ENCODE data around the gene NDFIP2.

NDFIP2 gene, protein sequence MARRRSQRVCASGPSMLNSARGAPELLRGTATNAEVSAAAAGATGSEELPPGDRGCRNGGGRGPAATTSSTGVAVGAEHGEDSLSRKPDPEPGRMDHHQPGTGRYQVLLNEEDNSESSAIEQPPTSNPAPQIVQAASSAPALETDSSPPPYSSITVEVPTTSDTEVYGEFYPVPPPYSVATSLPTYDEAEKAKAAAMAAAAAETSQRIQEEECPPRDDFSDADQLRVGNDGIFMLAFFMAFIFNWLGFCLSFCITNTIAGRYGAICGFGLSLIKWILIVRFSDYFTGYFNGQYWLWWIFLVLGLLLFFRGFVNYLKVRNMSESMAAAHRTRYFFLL

GRCh38 chr13:79480954-79481684, at the start of gene NDFIP2:
Gene NDFIP2, plus strand, starts transcription at chr13:79481155. Its CDS starts 49 bp downstream, at chr13:79481204.
- DNase-seq (ENCODE audit: low read depth) = peak; percentile 87

DNA sequence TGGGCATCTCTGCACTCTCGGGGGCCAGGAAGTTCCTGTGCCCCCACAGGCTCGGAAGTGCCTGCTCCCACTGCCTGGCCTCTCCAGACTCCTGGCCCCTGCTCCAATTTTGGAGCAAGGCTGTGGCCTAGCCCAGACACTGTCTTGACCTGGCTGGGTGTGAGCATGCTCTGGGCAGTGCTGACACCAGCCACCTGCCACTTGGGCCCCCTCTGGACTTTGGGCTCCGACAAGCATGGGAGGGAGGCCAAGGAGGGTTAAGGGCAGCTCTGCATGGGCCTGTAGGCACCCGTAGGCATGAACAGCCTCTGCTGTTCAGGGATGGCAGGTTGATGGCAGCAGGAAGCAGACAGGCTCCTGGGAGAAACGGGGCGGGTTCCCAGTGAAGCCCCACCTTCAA, 48.9 kb upstream of the NDFIP2 start:
- no peak for DNase-seq (ENCODE audit: low read depth)

DNA sequence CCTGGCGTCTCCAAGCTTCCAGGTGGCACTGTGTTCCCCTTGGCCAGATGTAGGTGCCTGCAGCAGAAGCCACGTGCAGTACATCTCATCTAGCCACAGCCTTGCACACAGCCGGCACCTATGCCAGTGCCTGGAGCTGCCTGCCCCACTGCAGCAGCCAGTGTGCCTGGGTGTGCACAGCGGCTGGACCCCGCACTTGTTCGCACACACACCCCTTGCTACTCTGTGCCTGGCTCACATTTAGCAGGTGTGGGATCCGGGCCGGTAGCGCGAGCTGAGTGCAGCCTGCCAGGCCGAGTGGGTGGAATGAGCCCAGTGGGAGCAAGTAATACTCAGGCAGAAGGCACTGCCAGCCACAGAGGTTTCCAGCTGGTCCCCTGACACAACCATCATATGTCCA, 48.0 kb upstream of the NDFIP2 start:
- no peak for DNase-seq (ENCODE audit: low read depth)

- DNase-seq (ENCODE audit: low read depth) = no peak
These were observed 46.4 kb upstream of the NDFIP2 start for GRCh38 chr13:79434556-79434955.

DNA sequence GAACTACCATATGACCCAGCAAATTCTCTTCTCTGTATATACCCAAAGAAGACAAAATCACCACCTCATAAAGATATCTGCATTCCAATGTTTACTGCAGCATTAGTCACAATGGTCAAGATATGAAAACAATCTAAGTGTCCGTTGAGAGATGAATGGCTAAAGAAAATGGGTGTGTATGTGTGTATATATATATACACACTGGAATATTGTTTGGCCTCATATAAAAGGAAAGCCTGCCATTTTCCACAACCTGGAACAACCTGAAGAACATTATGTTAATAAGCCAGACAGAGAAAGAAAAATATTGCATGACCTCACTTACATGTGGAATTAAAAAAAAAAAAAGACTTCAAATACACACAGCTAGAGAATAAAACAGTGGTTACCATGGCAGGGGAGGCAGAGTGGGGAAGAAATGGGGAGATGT, 45.4 kb upstream of the NDFIP2 start:
- DNase-seq (ENCODE audit: low read depth) = no peak

GRCh38 chr13:79439275-79439674, 41.7 kb upstream of the NDFIP2 start:
- no peak for DNase-seq (ENCODE audit: low read depth)

- no peak for DNase-seq (ENCODE audit: low read depth)
These were observed 39.9 kb upstream of the NDFIP2 start for GRCh38 chr13:79440958-79441528.

DNA sequence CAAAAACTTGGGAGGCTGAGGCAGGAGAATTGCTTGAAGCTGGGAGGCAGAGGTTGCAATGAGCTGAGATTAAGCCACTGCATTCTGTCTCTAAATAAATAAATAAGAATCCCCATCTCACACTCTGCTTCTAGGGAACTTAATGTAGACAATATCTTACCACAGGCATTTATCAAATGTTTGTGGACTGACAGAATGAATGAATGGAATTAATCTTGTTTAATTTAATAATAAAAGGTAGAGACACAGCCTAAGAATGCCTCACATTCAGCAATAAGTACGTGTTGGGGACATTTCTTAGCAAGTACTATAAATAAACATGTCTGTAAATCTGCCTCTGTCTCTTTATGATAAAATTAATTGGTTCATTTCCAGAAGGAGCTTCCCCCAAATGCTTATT, 38.7 kb upstream of the NDFIP2 start:
- DNase-seq (ENCODE audit: low read depth) = no peak

GRCh38 chr13:79442706-79443105, 38.2 kb upstream of the NDFIP2 start:
- no peak for DNase-seq (ENCODE audit: low read depth)

DNA sequence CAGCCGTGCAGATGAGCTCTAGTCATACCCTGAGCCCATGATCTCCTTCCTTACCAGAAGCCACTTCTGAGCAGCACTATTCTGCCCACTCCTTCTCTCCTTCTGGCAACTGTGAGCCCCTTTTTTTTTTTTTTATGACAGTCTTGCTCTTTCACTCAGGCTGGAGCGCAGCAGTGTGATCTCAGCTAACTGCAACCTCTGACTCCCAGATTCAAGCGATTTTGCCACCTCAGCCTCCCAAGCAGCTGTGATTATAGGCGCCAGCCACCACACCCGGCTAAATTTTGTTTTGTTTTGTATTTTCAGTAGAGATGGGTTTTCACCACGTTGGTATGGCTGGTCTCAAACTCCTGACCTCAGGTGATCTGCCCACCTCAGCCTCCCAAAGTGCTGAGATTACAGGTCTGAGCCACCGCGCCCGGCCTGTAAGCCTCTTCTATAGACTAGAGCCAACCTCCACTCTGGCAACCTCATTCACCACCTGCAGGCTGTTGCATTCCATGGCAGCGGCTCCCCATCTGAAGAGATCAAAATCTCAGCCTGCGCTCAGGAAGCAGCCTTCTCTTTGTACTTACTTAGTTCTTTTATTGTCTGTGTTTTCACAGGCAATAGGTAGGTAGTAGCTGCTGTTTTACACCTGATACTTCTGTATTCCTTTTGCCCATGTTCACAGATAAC, 34.8 kb upstream of the NDFIP2 start:
- DNase-seq (ENCODE audit: low read depth) = no peak

- no peak for DNase-seq (ENCODE audit: low read depth)
These were observed 33.8 kb upstream of the NDFIP2 start for GRCh38 chr13:79447141-79447540.

DNA sequence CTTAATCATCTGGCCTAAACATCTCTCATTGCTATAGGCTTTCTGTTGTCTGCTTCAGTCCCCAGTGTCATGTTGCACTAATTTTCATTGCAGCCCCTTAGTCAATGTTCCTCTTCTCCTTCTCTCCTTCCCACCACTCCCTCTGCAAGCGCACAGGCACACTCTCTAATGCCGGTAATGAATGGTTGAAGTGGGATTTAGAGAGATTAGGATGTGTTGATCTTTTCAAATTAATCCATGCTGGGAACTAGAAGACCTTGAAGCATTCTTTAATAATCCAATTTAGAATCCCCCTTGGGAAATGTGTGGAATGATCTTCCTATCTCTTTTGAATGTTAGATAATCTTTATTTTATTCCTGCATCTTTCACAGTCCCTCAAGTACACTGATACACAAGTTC, 33.2 kb upstream of the NDFIP2 start:
- DNase-seq (ENCODE audit: low read depth) = no peak

GRCh38 chr13:79448413-79448812, 32.5 kb upstream of the NDFIP2 start:
- DNase-seq (ENCODE audit: low read depth) = no peak

DNA sequence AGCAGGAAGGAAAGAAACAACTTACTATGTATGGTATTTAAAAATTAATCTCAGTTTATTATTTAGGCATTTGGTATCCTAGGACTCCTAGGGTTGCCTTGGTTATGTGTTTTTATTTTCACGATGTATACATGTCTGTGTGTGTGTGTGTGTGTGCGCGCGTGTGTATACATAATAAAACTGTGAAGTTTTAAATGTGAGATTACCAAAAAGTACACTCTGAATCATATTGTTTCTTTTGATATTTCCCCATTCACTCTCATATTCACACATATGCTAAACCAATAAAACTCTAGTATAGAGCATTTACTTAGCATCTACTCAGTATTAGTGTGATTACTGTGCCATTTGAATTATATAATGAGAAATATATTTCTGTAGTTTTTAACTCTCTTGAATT, 30.8 kb upstream of the NDFIP2 start:
- DNase-seq (ENCODE audit: low read depth) = no peak

- peak; percentile 86 for DNase-seq (ENCODE audit: low read depth)
These were observed 29.4 kb upstream of the NDFIP2 start for GRCh38 chr13:79451500-79451962.

GRCh38 chr13:79452239-79452913, 28.6 kb upstream of the NDFIP2 start:
- DNase-seq (ENCODE audit: low read depth) = no peak

- no peak for DNase-seq (ENCODE audit: low read depth)
These were observed 25.6 kb upstream of the NDFIP2 start for GRCh38 chr13:79455331-79455730.

GRCh38 chr13:79456051-79456450, 24.9 kb upstream of the NDFIP2 start:
- DNase-seq (ENCODE audit: low read depth) = no peak

GRCh38 chr13:79456656-79457365, 24.1 kb upstream of the NDFIP2 start:
- DNase-seq (ENCODE audit: low read depth) = no peak

GRCh38 chr13:79457390-79457789, 23.6 kb upstream of the NDFIP2 start:
- no peak for DNase-seq (ENCODE audit: low read depth)

- DNase-seq (ENCODE audit: low read depth) = no peak
These were observed 23.0 kb upstream of the NDFIP2 start for GRCh38 chr13:79457948-79458347.
